GM19193 (cell line): Measurements from ENCODE around the gene DNM3.

ENCODE experiments used
- POLR2A ChIP-seq: IDR thresholded peaks from 4 replicates; pipeline ENCODE4 v1.6.1; 2011; ENCODE audit not compliant: insufficient read depth, insufficient read length; ENCODE audit errors: extremely low read depth

DNM3 gene

DNA sequence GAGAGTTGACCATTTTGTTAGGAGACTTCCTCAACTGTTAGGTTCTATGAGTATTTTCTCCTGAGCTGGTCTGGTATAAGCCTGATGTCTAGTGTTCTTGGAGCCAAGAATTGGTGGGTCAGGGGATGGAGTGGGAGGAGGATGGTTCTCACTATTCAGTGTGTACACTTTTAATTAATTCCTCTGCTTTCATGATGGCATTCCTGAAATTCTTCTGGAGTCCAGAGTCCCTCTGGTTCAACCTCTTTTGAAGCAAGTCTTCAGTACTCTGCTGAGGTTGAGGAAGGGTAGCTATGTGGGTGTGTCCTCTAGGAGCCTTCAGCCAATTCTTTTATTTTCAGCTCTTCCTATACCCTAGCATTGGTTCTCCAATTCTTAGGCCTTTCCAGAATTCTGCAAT is 149.1 kb downstream of the DNM3 start:
- TF ChIP-seq POLR2A, result no peak

- no peak for TF ChIP-seq POLR2A
Measured at GRCh38 chr1:171994293-171994692, 153.0 kb downstream of the DNM3 start.

- no peak for TF ChIP-seq POLR2A
Measured at GRCh38 chr1:171995573-171995972, 154.3 kb downstream of the DNM3 start.

- no peak for TF ChIP-seq POLR2A
Measured at GRCh38 chr1:171997936-171998335, 156.6 kb downstream of the DNM3 start.

DNA sequence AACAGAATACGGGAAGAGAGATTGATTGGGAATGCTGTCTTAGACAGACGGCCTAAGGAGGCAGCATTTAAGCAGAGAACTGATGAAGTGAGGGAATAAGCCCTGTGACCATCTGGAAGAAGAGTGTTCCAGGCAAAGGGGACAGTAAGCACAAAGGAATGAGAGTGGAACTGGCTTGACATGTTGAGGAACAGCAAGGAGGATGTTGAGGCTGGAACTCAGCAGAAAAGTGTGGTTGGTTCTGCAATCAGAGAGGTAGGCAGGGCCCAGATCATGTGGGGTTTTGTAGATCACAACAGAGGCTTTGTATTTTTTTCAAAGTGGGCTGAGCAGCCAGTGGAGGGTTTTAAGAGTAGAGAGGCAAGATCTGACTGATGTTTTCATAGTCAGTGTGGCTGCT is 157.4 kb downstream of the DNM3 start:
- TF ChIP-seq POLR2A, result no peak

DNA sequence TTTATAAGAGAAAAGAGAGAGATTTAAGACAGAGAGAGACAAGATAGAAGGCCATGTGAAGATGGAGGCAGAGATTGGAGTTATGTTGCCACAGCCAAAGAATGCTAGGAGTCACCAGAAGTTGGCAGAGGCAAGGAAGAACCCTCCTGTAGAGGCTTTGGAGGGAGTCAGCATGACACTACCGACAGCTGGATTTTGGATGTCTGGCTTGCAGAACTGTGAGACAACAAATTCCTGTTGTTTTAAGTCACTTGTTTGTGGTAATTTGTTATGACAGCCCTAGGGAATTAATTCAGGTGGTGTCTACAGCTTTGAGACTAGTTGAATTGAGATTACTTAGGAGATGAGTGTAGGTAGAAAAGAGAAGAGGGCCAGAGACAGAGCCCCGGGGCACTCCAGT is 158.5 kb downstream of the DNM3 start:
- no peak for TF ChIP-seq POLR2A

DNA sequence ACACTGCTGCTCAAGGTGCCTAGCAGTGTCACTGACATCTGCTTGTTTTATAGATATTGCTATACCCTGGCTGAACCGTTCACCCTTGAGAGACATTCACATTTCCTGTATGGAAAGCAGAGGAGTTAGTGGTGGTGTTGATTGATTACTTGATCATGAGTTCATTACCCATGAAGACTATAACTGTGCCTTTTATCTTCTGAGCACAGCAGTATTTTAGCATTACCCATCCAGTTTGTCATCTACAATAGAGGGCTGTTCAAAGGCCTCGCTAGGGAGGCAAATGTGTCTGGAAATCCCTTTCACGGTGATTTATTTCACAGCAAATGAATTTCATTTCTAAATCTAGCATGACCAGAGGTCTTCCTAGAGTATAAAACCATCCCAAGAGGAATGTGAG is 160.0 kb downstream of the DNM3 start:
- no peak for TF ChIP-seq POLR2A

DNA sequence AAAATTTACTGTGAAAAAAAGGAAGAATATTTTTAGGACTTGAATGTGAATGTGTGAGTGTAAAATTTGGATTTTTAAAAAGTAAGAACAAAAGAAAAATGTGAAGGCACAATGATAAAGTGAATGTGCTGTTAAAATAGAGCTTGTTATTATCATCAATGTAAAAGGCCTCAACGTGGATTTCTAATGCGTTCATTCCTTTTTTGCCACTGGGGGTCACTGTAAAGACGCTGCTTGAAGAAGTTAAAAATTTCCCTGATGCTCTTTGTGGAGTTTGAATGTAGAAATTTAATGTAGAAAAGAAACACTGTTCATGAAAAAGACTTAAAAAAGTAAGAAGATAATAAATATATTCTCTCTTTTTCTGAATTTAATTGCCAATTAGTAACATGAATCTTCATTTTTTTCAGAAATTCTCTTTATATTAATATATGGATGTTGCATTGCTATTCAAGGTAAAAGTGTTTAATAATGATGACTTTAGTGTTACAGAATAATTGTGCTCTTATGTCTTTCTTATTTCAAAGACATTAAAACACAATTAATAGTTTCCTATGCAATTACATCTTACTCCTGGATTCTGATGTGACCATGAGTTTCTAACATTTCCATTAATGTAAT is 161.5 kb downstream of the DNM3 start:
- no peak for TF ChIP-seq POLR2A

- no peak for TF ChIP-seq POLR2A
Measured at GRCh38 chr1:172003766-172004530, 162.7 kb downstream of the DNM3 start.

DNA sequence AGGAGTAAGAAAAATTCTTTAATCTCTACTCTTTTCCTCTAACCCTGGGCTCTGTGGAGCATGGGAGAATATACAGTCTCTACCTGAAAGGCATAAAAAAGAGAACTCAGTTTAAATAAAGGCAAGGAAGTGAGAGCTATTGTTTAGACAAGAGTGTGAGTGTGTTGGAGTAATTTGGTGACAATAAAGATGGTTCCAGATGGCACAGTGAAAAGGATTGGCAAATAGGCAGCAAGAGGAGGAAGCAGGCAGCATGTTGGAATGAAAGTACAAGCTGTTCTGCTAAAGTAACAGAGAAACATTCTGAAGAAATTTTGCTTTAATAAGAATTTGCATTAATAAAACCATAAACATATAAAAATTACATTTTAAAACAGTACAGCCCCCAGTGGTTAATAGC is 163.4 kb downstream of the DNM3 start:
- no peak for TF ChIP-seq POLR2A

GRCh38 chr1:172005856-172006255 is 164.6 kb downstream of the DNM3 start:
- no peak for TF ChIP-seq POLR2A

- no peak for TF ChIP-seq POLR2A
Measured at GRCh38 chr1:172006660-172007059, 165.4 kb downstream of the DNM3 start.

DNA sequence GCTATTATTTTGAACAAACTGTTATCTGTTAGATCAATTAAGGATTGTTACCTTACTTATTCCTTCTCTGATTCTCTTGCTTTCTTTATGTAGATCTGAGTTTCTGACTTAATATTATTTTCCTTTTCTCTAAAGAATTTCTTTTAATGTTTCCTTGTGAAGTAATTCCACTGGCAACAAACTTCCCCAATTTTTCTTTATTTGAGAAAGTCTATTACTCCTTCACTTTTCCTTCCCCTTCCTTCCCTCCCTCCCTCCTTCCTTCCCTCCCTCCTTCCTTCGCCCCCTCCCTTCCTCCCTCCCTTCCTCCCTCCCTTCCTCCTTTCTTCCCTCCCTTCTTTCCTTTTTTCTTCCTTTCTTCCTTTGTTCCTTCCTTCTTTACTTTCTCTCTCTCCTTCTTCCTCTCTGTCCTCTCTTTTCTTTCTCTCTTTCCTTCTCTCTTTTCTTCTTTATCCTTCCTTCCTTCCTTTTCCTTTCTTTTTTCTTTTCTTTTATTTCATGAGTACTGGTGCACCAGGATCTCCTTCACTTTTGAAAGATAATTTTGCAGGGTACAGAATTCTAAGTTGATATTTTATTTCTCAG is 177.5 kb downstream of the DNM3 start:
- no peak for TF ChIP-seq POLR2A

- no peak for TF ChIP-seq POLR2A
Measured at GRCh38 chr1:172019976-172020375, 178.7 kb downstream of the DNM3 start.

GRCh38 chr1:172024516-172024915 is 183.2 kb downstream of the DNM3 start:
- TF ChIP-seq POLR2A, result no peak

DNA sequence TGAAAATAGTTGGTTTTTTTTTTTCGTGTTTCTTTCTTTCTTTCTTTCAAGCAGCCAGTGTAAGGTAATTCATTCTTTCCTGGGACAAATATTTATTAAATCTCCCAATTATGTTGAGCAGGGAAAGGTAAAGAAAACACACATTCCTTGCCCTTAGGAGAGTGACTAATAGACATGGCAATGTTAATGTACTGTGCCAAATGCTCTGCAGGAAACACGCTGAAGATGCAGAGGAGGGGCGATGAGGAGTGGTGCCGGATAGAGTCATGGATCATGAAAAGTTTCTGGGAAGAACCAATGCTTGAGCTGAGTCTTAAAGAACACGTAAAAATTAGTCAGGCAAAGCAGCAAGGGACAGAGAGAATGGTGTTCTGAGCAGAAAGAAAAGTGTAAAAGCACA is 199.2 kb downstream of the DNM3 start:
- no peak for TF ChIP-seq POLR2A
